Right lobe of liver (tissue), 4 donors: ENCODE measurements around the gene ACAP3.

Source experiments
- CTCF ChIP-seq, 4 donors: fragments of 200-600 bp in 3 of 4; fragments of 450-650 bp in 1 of 4; IDR thresholded peaks; one replicate each; pipeline versions ENCODE4 v1.5.1 to v1.8.0; 2016 to 2022; ENCODE audit warnings: antibody characterized with exemption in 4 of 4, mild to moderate bottlenecking in 2 of 4
- POLR2A ChIP-seq: fragments of 450-650 bp; IDR thresholded peaks from one replicate; pipeline ENCODE4 v1.6.1; 2017; ENCODE audit warnings: antibody characterized with exemption, mild to moderate bottlenecking
- donor health status: DM: no; HTN: no; CAD: no.
- donor health status: DM: no; HTN: no; CAD: no.
- donor health status: DM: no; HTN: yes; CAD: no.

GRCh38 chr1:1335283-1335682 is 27.6 kb upstream of the ACAP3 start:
- TF ChIP-seq CTCF (IDR thresholded peaks at IDR 0.05) (no peak), POLR2A (no peak)
